Endometrium (tissue), 2 donors: ENCODE data around the gene FDXR.

Experiments used
- FAIRE-seq: peaks from 2 replicates; lab custom pipeline; 2012; peaks lifted over from hg19 to GRCh38; lab: Jason Lieb, UNC
- donor health status: control.
- donor health status: control.

FDXR gene

DNA sequence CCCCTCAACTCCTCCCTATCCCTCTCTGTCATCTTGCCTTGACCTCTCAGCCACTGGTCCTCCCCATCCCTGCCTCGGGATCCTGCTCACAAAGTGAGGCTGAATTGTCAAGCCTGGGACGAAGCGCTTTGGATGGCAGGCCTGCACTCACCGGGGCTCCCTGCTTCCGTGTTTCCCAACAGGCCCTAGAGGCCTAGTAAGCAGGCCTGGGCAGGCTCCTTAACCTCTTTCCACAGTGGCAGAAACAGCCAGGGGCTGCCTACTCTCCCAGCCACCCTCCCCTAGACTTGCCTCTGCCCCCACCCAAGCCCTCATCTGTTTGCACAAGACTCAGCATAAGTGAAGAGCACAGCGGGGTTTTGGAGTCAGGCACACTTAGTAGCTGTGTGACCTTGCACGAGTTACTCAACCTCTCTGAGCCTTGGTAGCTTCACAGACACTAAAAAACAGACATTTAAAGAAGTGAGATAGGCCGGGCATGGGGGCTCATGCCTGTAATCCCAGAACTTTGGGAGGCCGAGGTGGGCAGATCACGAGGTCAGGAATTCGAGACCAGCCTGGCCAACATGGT lies 25.7 kb upstream of the FDXR start:
- FAIRE-seq: no peak

DNA sequence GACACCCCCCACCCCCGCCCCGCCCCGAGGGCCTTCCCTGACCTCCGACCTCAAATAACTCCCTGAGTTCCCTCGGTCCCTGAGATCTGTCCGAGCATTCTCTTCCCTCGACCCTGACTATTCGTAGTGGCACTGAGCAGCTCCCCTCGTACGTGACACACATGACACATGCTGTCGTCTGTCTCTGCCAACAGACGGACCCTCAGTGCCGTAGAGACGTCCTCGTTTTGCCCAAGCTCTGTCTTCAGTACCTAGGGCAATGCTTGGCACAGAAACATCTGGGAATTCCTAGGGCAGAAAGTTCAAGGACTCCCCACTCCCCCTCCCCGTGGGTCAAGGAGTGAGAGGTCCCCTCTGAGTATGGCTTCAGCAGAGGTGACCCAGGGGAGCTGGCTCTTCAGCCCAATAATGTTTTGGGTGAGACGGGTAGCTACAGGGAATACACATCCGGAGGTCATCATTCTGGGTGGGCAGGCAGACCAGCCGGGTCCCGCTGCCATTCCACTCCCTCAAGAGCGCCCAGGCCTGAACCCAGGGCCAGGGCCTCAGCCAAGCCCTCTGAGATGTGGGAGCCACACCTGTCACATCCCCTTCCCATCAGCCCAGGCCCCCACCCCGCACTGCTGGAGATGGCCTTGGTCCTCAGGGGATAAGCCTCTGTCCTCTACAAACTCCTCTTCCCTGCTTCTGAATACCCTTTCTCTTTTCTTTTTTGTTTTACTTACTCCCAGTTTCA lies 21.3 kb upstream of the FDXR start:
- FAIRE-seq: no peak

DNA sequence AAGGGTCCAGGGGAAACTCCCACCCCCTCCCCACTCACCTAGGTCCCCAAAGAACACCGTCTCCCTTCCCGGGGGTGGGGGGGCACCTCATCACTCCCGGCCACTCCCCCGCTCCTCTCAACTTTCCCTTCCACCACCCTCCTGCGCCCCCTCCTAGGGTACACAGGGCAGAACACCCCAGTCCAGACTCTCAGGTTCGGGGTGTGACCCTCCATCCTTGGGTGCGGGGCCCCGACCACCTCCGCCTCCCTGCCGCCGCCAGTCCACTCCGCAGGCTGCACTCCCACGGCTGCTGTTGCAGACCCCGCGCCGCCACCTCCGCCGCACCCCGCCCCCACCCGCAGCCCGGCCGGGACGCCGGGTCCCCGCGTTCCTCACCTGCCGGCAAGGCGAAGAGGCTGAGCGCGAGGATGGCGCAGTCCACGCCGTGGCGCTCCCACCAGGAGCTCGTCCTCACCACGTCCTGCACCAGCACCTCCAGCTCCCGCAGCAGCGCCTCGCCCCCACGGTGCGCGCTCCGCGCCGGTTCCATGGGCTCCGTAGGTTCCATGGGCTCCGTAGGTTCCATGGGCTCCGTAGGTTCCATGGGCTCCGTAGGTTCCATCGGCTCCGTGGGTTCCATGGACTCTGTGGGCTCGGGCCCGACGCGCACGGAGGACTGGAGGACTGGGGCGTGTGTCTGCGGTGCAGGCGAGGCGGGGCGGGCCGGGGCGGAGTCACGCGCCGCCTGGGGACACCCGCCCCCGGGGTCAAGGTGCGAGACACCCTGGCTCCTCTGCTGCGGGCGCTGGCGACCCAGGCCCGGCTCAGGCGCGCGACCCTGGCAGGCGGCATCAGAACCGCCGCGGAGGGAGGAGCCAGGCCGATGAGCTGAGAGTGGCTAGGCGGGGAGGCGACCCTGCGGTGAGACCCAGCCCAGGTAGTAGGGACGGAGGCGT lies 20.4 kb upstream of the FDXR start, which contains the start of gene FADS6:
FADS6 (minus strand) TSS at position 660 of the 938 bp plus-strand sequence; CDS start at position 622, 38 bp downstream.
- FAIRE-seq: no peak

DNA sequence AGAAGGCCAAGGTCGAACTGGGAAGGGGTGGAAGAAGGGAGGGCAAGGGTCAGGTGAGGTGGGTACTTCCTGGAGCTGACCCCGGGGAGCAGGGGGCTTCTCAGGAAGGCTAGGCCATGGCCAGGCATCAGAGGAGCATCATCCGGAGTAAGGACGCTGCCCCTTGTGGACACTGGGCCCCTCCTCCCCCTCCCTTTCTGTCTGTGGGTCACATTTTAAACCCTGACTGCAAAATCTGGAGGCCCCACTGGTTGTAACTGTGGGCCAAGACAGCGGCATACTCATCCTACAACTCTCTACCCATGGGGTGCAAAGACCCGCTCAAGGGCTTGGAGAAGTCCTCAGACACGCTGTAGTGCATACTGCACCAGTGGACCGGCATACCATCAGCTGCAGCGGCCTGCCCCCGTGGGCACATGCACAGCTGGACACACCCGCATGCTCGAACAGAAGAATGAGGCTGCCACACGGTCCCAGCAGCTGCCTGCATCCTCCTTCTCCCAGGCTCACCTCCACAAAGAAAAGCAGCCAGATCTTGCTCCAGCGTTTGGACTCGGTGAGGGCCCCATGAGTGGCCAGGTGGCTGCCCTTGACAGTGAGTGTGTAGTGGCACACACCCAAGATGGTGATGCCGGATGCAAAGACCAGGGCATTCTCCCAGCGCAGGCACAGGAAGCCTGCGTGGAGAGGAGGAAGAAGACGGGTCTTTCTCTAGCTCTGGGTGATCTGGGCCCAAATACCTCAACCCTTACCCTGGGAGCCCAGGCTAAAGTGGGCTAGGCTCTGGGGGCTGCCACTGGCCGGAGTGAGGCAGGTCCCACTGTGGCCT lies 19.4 kb upstream of the FDXR start:
- no peak for FAIRE-seq

DNA sequence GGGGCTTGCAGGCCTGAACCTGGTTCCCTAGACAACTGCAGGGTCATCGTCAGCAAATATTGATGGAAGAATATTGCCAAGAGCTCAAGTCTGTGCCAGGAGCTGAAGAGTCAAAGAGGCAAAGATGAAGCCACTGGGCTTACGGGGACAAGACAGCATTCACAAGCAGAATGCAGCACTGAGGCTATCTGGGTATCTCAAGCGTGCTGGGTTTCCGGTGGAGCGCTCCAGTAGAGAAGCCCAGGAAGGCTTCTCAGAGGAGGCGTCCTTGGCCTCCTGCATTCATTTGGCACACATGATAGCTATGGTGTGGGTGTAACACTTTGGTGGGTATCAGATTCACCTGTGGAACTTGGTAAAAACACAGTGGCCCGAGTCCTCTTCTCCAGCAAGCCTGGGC lies 17.8 kb upstream of the FDXR start:
- no peak for FAIRE-seq

DNA sequence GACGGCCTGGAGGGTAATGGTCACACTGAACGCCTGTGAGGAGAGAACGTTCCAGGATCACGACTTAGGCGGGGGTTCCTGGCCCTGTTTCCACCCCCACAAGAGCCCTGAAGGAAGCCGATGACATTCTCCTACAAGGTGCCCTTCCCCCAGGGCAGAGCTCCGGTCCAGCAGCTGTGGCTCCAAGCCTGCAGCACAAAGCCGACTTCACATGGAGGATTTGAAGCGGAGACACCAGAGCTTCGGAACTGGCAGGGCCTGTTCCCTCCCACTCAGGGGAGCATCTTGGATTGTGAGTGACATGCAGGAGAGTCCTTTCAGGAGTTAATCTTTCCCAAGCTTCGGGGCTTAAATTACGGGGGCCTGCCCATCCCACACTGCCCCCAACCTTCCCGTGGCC lies 15.7 kb upstream of the FDXR start:
- FAIRE-seq: no peak

DNA sequence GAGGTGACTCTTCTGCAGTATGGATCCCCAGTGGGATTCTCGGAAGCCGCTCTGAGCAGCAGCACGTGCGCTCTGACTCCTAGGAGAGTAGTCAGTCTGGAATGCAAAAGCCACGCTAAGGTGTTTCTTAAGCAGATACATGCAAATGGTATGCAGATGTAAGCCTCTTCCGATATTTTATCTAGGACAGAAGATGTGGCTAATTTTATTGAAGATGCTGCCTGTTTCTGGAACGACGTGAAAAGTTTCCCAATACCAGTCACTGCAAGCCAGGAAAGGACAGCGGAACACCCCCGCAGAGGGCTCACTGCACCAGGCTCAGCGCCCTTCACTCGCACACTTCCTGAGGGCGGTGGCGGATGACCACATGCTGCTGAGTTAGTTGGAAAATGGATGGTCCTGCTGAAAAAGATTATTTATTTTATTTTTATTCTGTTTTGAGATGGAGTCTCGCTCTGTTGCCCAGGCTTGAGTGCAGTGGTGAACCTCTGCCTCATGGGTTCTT lies 10.5 kb upstream of the FDXR start:
- FAIRE-seq: no peak

DNA sequence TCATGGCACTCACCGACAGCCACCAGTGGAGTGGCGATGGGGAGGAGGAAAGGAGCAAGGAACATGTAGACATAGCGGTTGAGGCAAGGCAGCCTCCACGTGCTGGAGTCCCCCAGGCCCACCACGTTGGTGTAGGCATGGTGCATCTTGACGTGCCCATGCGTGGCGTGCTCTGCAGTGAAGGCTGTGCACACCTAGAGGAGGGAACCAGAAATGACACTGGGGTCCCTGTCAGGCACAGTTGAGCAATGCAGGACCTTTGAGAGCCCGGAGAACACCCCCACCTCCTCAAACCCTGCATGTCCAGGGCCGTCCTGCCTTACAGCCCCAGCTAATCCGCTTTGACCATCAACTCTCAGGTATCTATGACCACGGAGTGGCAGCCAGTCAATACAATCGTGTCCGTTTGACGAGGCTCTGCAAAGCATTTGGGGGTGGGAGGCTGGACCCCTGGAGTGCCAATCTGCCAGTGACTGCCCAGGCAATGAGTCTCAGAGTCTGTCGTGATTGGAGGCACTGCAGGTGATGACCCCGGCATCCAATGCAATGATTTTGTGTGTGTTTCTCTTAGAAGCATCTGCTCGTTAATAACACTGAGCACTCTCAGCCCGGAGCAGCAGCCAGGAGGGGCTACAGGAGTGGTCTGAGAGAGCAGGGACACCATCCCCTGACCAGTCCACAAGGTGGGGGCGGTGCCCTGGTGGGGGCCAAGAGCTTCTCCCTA lies 9.9 kb upstream of the FDXR start:
- FAIRE-seq: no peak

DNA sequence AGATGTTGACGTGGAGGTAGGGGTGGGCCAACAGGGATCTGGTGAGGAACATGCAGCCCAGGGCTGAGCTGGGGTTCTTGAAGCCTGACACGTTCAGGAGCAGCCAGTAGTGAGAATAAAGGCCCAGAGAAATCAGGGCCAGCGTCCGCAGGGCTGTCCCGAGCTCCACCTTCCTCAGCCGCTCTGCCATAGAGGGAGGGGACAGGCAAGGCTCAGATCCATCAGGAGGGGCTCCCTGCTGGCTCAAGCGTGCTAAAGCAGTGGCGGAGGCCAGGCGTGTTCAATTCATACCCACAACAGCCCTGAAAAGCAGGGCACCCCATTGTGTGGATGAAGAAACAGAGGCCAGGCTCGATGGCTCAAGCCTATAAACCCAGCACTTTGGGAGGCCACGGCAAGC lies 8.3 kb upstream of the FDXR start:
- FAIRE-seq: no peak

DNA sequence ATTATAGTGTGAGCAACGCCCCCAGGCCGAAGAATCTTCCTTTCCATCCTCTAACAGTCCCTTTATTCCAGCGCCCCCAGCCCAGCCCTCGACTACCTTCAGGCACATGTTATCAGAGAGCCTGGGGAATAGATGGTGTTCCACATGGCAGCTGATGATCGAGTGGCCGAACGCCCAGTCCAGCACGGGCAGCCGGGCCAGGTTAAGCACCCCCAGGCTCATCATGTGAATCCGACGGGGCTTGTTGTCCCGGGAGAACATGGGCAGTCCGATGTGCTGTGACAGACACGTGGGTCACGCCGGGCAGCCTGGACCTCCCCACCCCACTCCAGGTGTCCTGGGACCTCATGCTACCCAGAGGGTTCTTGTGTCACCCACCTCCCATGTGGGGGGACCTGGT lies 6.5 kb upstream of the FDXR start:
- no peak for FAIRE-seq

DNA sequence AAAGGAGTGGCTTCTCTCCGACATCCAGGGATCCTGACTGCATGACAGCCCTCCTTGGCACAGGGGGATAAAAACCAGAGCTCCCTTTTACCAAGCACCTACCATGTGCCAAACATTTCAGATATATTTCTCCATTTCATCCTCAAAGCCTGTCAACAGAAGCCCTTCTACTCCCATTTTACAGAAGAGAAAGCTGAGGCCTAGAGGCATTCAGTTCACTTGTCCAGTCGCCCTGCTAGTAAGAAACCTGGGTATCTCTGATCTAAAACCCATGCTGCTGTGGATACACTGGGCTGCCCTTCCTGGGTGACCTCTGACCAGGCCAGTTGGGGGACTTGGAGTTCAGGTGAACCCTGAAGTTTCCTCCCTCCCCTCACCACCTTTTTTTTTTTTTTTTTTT lies 5.9 kb upstream of the FDXR start:
- FAIRE-seq: no peak

DNA sequence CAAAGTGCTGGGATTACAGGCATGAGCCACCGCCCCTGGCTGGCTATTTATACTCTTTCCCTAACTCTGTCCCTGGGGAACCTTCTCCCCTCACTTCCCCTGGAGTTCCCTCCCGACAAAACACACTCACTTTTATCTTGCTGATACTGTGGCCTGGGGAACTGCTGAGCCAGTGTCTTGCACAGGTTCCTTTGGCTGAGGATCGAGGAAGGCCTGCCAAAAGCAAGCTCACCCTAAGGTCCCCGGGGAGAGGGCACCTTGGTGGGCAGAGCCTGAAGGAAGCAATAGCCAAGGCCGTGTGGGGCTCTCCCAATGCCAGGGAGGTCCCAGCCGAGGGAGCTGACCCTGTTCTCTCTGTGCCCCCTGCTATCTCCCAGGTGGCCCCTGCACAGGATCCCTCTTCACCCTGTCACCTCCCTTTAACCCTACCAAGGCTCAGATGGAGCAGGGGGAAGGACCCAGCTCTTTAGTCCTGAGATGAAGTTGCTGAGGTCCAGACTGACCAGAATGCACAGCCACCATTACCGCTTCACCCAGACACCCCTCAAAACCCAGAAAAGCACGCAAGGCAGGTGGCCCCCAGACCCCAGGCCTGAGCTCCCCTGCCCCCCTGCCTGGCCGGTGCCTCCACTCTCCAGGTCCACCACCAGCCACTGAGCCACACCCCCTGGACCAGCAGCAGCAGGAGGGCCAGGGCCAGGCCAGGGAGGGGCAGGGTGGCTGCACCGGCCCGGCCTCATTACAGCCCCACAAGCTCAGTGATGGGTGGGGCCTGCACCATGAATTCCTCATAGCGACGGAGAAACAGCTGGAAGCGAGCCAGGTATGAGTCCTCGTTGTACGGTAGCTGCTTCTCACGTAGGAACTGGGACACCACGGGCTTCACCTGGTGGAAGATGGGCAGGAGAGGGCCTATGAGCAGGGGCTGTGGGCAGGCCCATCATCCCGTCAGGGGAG lies 5.1 kb upstream of the FDXR start:
- no peak for FAIRE-seq

DNA sequence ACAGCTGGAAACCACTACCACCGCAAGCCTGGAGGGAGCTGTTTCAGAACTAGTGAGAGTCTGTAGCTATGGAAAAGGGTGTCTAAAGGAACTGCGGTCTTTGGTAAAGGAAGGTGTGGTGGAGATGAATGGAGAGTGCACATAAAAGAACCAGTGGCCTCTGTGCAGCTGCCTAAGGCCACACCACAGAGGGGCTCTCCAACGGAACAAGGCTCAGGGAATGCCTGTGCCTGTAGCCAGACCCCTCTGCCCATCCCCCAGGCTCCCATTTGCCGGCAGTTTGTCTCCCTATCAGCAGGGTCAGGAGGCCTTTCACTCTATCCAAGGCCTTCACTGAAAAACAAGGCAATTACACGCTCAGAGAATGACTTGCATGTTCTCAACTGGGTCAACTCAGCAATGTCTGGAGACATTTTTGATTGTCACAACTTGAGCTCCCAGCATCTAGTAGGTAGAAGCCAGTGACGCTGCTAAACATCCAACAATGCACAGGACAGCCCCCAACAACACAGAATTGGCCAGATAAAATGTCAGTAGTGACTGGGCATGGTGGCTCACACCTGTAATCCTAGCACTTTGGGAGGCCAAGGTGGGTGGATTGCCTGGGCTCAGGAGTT lies 3.3 kb upstream of the FDXR start:
- no peak for FAIRE-seq

DNA sequence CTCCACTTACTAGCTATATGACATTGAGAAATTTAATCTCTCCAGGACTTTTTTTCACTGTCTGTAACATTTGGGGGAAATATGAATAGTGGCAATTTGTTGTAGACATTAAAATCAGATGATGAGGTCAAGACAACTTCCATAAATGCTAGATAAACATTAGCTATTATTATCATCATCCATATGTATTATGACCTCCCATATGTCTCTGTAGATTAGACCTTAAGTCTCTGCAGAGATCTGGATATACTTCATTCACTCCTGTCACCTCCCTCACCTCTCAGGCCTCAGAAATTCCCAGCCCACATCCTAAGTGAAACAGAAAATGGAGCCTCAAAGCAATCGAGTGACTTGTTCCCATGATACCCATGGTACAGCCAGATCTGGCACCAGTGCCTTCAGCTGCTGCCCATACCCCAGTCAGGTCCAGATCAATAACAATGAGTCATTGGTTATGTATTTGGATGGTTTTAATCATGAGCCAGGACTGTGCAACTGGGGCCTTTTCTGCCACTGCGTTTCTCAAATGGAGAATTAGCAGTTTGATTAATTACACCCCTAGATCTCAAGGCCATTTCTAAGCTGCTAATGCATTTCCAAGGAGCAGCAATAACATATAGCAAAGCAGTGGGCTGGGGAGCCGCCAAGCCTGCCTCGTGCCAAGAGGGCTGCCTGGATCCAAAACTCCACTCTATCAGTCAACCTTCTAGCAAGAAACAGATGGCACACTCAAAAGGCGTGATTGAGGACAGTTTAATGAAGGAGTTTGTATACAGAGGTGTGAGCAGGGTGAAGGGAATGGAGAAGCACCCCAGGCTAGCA lies 2.6 kb upstream of the FDXR start:
- FAIRE-seq: no peak

DNA sequence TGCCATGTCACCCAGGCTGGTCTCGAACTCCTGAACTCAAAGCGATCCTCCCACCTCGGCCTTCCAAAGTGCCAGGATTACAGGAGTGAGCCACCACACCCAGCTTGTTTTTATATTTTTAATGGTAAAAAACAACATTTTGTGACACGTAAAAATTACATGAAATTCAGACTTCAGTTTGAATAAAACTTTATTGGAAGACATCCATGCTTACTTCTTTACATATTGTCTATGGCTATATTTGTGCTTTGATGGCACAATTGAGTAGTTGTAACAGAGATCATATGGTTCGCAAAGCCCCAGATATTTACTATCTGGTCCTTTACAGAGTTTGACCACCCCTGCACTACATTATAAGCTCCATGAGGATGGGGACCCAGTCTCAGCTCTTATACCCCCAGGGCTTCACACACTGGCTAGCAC lies 1.8 kb upstream of the FDXR start:
- no peak for FAIRE-seq

DNA sequence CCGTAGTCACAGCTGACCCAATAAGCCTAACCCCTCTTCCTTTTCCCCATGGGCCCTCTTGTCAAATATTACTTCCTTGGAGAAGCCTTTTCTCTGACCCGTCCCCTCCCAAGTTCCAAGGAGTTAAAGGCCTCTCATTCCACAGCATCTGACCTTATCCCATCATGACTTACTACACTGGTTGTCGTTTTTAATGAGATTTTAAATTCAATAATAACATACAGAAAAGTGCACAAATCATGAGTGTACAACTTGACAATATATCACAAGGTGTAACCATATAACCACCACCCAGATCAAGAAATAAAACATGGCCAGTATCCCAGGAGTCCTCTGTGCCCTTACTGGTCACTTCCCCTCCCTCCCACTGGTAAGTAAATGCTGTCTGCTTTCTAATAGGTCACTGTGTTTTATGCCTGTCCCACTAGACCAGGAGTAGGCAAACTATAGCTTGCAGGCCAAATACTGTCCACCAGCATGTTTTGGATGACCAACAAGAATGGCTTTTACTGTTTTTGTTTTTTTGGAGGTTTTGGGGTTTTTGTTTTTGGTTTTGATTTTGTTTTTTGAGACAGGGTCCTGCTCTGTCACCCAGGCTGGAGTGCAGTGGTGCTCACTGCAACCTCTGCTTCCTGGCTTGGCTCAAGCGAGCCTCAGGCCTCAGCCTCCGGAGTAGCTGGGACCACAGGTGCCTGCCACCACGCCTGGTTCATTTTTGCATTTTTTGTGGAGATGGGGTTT lies 1.2 kb upstream of the FDXR start:
- FAIRE-seq: no peak

DNA sequence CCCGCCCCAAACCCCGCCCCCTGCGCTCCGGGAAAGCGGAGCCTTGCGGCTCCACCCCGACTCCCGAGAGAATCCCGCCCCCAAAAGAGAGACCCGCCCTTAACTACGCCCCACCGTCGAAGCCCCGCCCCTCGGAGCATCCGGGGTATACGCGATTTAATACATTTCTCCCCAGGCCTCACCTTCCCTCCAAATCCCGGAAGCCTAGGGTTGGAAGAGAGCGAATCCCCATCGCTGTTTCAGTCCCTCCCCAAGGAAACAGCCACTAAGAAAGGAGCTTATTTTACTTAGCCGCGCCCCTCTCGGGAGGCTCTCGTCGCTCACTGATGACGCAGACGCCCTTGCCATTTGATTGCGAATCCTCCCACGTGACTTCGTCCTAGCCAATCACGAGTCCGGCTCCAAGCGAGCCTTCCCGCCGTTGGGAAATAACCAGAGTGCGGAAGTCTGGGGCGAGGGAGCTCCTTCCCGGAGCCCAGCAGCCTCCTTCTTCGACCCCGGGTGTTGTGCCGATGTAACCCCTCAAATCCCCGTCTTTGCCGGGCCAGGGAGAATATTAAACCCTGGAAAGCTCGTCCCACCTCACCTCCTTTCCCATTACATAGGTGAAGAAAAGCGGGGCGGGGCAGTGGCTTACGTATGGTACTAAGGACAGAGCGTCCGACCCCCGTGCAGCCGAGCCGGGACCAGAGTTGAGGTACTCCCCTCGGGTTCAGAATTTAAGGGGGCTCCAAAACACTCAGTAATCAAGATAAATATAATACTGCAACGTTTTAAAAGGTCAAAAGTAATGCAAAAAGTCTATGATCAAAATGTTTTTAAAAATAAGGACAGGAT lies 461 bp upstream of the FDXR start:
- FAIRE-seq: peak; percentile 97
